HL-60 (cell line): Measurements from ENCODE around the gene NDE1.

Experiments
- DNase-seq, 2 experiments: peaks; one replicate each; pipeline ENCODE4 v3.0.0-alpha.2; 2010 to 2020; ENCODE audit warnings: low read depth in 1 of 2, low spot score in 1 of 2
- H3K27ac ChIP-seq: fragments of 250-450 bp; sonication (Bioruptor Pico); replicated peaks from 2 replicates; pipeline ENCODE4 v1.5.1; 2020; ENCODE audit warnings: mild to moderate bottlenecking, moderate library complexity
- H3K27me3 ChIP-seq: fragments of 250-450 bp; sonication (Bioruptor Pico); 2 replicates; pipeline ENCODE4 v1.5.1; 2021; ENCODE audit warnings: mild to moderate bottlenecking, moderate library complexity; ENCODE audit not compliant: insufficient read depth, poor library complexity, severe bottlenecking
- H3K4me3 ChIP-seq: replicated peaks from 2 replicates; pipeline ENCODE4 v1.5.1; 2011; ENCODE audit warnings: mild to moderate bottlenecking, control low read depth, low read length; ENCODE audit not compliant: insufficient read depth
- GABPA ChIP-seq: IDR thresholded peaks from 2 replicates; pipeline ENCODE4 v1.6.1; 2012; ENCODE audit warnings: low read depth
- POLR2AphosphoS5 ChIP-seq: IDR thresholded peaks from 2 replicates; pipeline ENCODE4 v1.6.1; 2012; ENCODE audit warnings: low read depth
- SPI1 ChIP-seq: IDR thresholded peaks from 2 replicates; pipeline ENCODE4 v1.6.1; 2012; ENCODE audit warnings: low read depth, mild to moderate bottlenecking, borderline replicate concordance
- TF ChIP-seq, protein P1 (sequence below): IDR thresholded peaks from 2 replicates; pipeline ENCODE4 v1.6.1; 2012; ENCODE audit warnings: low read depth; ENCODE audit not compliant: insufficient replicate concordance
- TF ChIP-seq, protein P2 (sequence below): IDR thresholded peaks from one replicate; pipeline ENCODE4 v1.5.1; 2011; ENCODE audit warnings: low read length, control low read depth, inconsistent platforms; ENCODE audit not compliant: insufficient read depth

NDE1 gene

DNA sequence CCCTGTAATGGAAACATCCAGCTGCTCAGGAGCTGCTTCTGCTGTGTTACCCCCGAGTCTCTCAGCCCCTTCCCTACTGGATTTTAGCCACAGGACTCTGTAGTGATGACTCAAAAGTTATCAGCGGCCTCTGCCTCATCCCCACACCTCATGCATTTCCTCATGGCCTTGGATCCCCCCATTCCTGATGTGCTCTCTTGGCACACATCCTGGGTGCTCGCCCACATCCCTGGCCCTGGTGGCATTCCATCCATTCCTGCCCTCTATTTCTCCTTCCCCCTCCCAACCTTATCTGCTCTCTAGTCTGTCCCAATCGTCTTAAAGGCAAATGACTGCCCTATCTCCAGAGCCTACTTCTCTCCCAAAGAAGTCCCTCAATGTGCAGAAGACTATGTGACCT, 31.7 kb upstream of the NDE1 start:
- Histone ChIP-seq H3K27ac (no peak overlapping the region), H3K27me3 (no peaks in the 10 kb centered on the region), H3K4me3 (no peak overlapping the region)
- no peak for DNase-seq
- TF ChIP-seq, protein P1, sequence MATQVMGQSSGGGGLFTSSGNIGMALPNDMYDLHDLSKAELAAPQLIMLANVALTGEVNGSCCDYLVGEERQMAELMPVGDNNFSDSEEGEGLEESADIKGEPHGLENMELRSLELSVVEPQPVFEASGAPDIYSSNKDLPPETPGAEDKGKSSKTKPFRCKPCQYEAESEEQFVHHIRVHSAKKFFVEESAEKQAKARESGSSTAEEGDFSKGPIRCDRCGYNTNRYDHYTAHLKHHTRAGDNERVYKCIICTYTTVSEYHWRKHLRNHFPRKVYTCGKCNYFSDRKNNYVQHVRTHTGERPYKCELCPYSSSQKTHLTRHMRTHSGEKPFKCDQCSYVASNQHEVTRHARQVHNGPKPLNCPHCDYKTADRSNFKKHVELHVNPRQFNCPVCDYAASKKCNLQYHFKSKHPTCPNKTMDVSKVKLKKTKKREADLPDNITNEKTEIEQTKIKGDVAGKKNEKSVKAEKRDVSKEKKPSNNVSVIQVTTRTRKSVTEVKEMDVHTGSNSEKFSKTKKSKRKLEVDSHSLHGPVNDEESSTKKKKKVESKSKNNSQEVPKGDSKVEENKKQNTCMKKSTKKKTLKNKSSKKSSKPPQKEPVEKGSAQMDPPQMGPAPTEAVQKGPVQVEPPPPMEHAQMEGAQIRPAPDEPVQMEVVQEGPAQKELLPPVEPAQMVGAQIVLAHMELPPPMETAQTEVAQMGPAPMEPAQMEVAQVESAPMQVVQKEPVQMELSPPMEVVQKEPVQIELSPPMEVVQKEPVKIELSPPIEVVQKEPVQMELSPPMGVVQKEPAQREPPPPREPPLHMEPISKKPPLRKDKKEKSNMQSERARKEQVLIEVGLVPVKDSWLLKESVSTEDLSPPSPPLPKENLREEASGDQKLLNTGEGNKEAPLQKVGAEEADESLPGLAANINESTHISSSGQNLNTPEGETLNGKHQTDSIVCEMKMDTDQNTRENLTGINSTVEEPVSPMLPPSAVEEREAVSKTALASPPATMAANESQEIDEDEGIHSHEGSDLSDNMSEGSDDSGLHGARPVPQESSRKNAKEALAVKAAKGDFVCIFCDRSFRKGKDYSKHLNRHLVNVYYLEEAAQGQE = no peak
- TF ChIP-seq, protein P2, sequence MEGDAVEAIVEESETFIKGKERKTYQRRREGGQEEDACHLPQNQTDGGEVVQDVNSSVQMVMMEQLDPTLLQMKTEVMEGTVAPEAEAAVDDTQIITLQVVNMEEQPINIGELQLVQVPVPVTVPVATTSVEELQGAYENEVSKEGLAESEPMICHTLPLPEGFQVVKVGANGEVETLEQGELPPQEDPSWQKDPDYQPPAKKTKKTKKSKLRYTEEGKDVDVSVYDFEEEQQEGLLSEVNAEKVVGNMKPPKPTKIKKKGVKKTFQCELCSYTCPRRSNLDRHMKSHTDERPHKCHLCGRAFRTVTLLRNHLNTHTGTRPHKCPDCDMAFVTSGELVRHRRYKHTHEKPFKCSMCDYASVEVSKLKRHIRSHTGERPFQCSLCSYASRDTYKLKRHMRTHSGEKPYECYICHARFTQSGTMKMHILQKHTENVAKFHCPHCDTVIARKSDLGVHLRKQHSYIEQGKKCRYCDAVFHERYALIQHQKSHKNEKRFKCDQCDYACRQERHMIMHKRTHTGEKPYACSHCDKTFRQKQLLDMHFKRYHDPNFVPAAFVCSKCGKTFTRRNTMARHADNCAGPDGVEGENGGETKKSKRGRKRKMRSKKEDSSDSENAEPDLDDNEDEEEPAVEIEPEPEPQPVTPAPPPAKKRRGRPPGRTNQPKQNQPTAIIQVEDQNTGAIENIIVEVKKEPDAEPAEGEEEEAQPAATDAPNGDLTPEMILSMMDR = no peak
- no peak for TF ChIP-seq GABPA
- no peak for TF ChIP-seq SPI1
- no peak for TF ChIP-seq POLR2AphosphoS5

DNA sequence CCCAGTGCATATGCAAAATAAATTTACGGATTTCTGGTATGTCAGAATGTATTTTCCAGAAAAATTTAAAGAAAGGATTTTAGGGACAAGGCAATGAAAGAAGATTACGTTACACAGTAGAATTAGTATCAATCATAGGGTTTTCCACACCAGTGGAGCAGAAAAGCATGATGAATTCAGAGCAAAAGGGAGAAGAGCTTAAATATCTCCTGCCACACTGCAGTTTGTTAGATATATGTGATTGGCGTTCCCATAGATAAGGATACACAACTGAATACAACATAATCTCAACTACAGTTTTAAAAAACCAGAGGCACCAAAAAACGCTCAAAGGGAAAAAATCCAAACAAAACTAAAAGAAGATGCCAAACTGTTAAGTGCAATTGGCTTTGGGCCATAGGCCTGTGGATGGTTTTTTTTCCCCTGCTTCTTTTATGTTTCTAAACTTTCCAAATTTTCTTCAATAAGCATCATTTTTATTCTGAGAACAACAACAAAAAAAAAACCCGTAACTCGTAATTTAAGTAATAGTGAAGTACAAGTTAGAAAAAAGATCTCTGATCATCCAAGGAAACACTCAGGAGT, 29.3 kb upstream of the NDE1 start:
- H3K4me3 ChIP-seq = no peak overlapping the region
- TF ChIP-seq, protein P2 = no peak
- no peak for TF ChIP-seq POLR2AphosphoS5
- no peak for TF ChIP-seq SPI1
- TF ChIP-seq, protein P1 = no peak
- TF ChIP-seq GABPA = no peak
- no peaks in the 10 kb centered on the region for H3K27me3 ChIP-seq
- no peak overlapping the region for H3K27ac ChIP-seq
- DNase-seq = no peak

DNA sequence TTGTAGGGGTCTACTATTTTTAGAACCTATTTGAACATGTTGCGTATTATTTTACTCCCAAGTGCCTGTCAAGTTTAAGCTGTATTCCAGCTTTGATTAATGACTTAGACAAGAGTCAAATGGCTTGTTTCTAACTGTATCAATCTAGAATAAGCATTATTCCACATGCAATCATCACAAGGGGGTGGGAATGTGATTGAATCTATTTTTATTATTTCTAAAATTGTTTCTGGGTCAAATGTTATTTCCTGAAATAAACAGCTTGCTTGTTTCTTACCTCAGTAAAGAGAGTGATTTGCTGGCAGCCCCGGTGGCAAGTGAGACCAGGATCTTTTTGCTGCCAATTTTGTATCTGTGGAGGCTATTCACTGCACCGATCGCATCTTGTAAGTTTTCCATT, 28.6 kb upstream of the NDE1 start:
- no peak overlapping the region for H3K27ac ChIP-seq
- no peak for DNase-seq
- no peaks in the 10 kb centered on the region for H3K27me3 ChIP-seq
- no peak overlapping the region for H3K4me3 ChIP-seq
- TF ChIP-seq, protein P2 = no peak
- TF ChIP-seq, protein P1 = no peak
- no peak for TF ChIP-seq GABPA
- no peak for TF ChIP-seq SPI1
- TF ChIP-seq POLR2AphosphoS5 = no peak
